K562 (cell line): ENCODE measurements around the gene PSORS1C1. TPM values are rescaled to one million over a fixed set of nuclear protein-coding genes. Genes with fewer than 3 reads are reported as not detected.
"Not testable (repeated sequence)": the region's sequence is repeated elsewhere in the genome, so short reads cannot be mapped to it uniquely, and the experiment has no call there.

Source experiments
- ATAC-seq: fragments of 200-7000 bp; cut with Tn5 transposase; 3 replicates; pipeline ENCODE4 v1.9.1; 2020; ENCODE audit warnings: moderate library complexity
- BruUV-seq: library from RNA; stranded (reverse); fragments of 400-500 nt; replicated peaks from 2 replicates; lab custom pipeline; 2021; lab: Mats Ljungman, UMichigan
- CTCF ChIA-PET: fragments of 300-600 bp; formaldehyde crosslinking; extraction: SDS; loops from one replicate; lab custom pipeline; 2021; ENCODE audit warnings: low intra/inter-chr PET ratio; lab: Yijun Ruan, JAX
- POLR2A ChIA-PET: fragments of 300-600, 350-650 bp; sonication (Branson Sonifier 250); formaldehyde crosslinking; extraction: SDS; loops from one replicate; lab custom pipeline; 2021; ENCODE audit warnings: antibody characterized with exemption, inconsistent platforms; lab: Yijun Ruan, JAX
- DNase-seq, 4 experiments: peaks; one replicate each; pipeline versions ENCODE4 v3.0.0 to v3.0.0-alpha.2; 2011 to 2018; ENCODE audit warnings: low spot score in 3 of 4, mixed read lengths in 3 of 4; ENCODE audit errors: extremely low read depth in 1 of 4
- FAIRE-seq: peaks from 2 replicates; lab custom pipeline; 2011; peaks lifted over from hg19 to GRCh38; lab: Jason Lieb, UNC
- H2AFZ ChIP-seq: 2 replicates; pipeline ENCODE4 v1.6.0; 2011; ENCODE audit warnings: low read depth, low read length, control low read depth, inconsistent platforms
- H3K27ac ChIP-seq: fragments of 200-600 bp; 3 replicates; pipeline ENCODE4 v1.8.0; 2011; ENCODE audit warnings: low read depth, mild to moderate bottlenecking, control low read depth, inconsistent platforms, low read length, moderate library complexity, mixed read lengths; ENCODE audit errors: extremely low read depth
- H3K27me3 ChIP-seq, 2 experiments: fragments of 300-600 bp in 1 of 2; 2 replicates in 1 of 2; 3 replicates in 1 of 2; pipeline versions ENCODE4 v1.6.0 to v1.8.0; 2011; ENCODE audit warnings: inconsistent platforms in 2 of 2, low read length in 2 of 2, mild to moderate bottlenecking in 1 of 2, mixed read lengths in 1 of 2, moderate library complexity in 1 of 2; ENCODE audit not compliant: control insufficient read depth in 2 of 2, insufficient read depth in 2 of 2
- H3K36me3 ChIP-seq: fragments of 300-600 bp; 3 replicates; pipeline ENCODE4 v1.8.0; 2011; ENCODE audit warnings: mild to moderate bottlenecking, low read length, inconsistent platforms; ENCODE audit not compliant: control insufficient read depth, insufficient read depth
- H3K4me1 ChIP-seq, 2 experiments: fragments of 200-600 bp in 1 of 2; replicated peaks in 1 of 2; 2 replicates in 1 of 2; 3 replicates in 1 of 2; pipeline versions ENCODE4 v1.5.1 to v1.8.0; 2011; ENCODE audit warnings: inconsistent platforms in 2 of 2, low read length in 2 of 2, mild to moderate bottlenecking in 1 of 2, mixed read lengths in 1 of 2, moderate library complexity in 1 of 2; ENCODE audit not compliant: control insufficient read depth in 2 of 2, insufficient read depth in 2 of 2
- H3K4me2 ChIP-seq: 2 replicates; pipeline ENCODE4 v1.6.1; 2011; ENCODE audit warnings: low read length, control low read depth, inconsistent platforms, mixed read lengths; ENCODE audit not compliant: insufficient read depth
- H3K4me3 ChIP-seq: fragments of 200-600 bp; sonication (generic), shearing (Covaris generic); 2 replicates; pipeline ENCODE4 v1.5.1; 2016; ENCODE audit warnings: control low read depth, inconsistent platforms
- H3K79me2 ChIP-seq: fragments of 200-600 bp; 3 replicates; pipeline ENCODE4 v1.8.0; 2011; ENCODE audit warnings: low read length, inconsistent platforms; ENCODE audit not compliant: control insufficient read depth, insufficient read depth
- H3K9ac ChIP-seq, 2 experiments: 2 replicates each; pipeline versions ENCODE4 v1.6.0 to v1.6.1; 2011; ENCODE audit warnings: low read depth in 2 of 2, low read length in 2 of 2, control low read depth in 1 of 2, inconsistent platforms in 1 of 2, mild to moderate bottlenecking in 1 of 2, mixed read lengths in 1 of 2; ENCODE audit not compliant: insufficient read depth in 1 of 2
- H3K9me1 ChIP-seq: one replicate; pipeline ENCODE4 v1.6.0; 2011; ENCODE audit warnings: inconsistent platforms, mild to moderate bottlenecking, low read length, moderate library complexity; ENCODE audit not compliant: control insufficient read depth, insufficient read depth
- H3K9me3 ChIP-seq: replicated peaks from 2 replicates; pipeline ENCODE4 v1.5.1; 2011; ENCODE audit warnings: low read depth, low read length, inconsistent platforms; ENCODE audit not compliant: control insufficient read depth, insufficient read depth
- H4K20me1 ChIP-seq: replicated peaks from 2 replicates; pipeline ENCODE4 v1.6.1; 2011; ENCODE audit warnings: low read length, inconsistent platforms, mixed read lengths; ENCODE audit not compliant: control insufficient read depth, insufficient read depth
- SMARCA4 ChIP-seq: fragments of 450-650 bp; IDR thresholded peaks from 2 replicates; pipeline ENCODE4 v1.6.1; 2016
- SMARCA5 ChIP-seq: fragments of 450-650 bp; IDR thresholded peaks from 2 replicates; pipeline ENCODE4 v1.6.1; 2016
- WGBS: fragments of 100-300 bp; shearing (Covaris generic); methylation state at CpG from one replicate; pipeline ENCODE4 v1.1.6; 2016; ENCODE audit warnings: low coverage, mixed read lengths; ENCODE audit not compliant: insufficient coverage; ENCODE audit errors: missing lambda C conversion rate; 5-methylcytosine and 5-hydroxymethylcytosine counted together
- in situ Hi-C: fragments of 300-500 bp; cut with MboI; formaldehyde crosslinking; loops from 4 replicates; pipeline ENCODE4 v1.15.0; 2018; ENCODE audit warnings: inconsistent platforms, mixed read lengths
- intact Hi-C: fragments of 100-400 bp; cut with micrococcal nuclease; formaldehyde crosslinking; loops from 2 replicates; pipeline ENCODE4 v1.14.2; 2022
- polyA plus RNA-seq, 8 experiments: library from polyadenylated mRNA; depleted of rRNA in 4 of 8; stranded (reverse) in 5 of 8; unstranded in 3 of 8; fragments of >200 nt; fragmentation: Nextera tagmentation in 2 of 8; fragmentation: Illumina TruSeq in 1 of 8; extraction: Ambion mirVana in 2 of 8; extraction: Trizol in 1 of 8; gene quantifications; 2 replicates each; pipeline versions ENCODE4 v1.2.1 to v1.2.3, GENCODE V29; 2011 to 2014; ENCODE audit warnings: inconsistent platforms in 1 of 8, missing spikeins in 1 of 8
- total RNA-seq, 7 experiments: library from RNA; depleted of rRNA in 6 of 7; stranded (reverse); fragments of >200 nt in 6 of 7; fragmentation: Illumina TruSeq in 2 of 7; extraction: Trizol in 2 of 7; gene quantifications; 2 replicates each; pipeline versions ENCODE4 v1.2.1 to v1.2.3, GENCODE V29; 2011 to 2021; ENCODE audit warnings: low replicate concordance in 1 of 7
- TF ChIP-seq, protein P1 (sequence below): fragments of 250-450 bp; sonication (Bioruptor Pico); IDR thresholded peaks from 2 replicates; pipeline ENCODE4 v1.8.0; 2022; ENCODE audit warnings: inconsistent platforms
- TF ChIP-seq, protein P2 (sequence below): sonication (generic); formaldehyde crosslinking; IDR thresholded peaks from 2 replicates; pipeline ENCODE4 v1.9.0; 2022; ENCODE audit warnings: mild to moderate bottlenecking, missing genetic modification reagents
- TF ChIP-seq, protein P3 (sequence below): fragments of 250-450 bp; sonication (Bioruptor Pico); IDR thresholded peaks from 2 replicates; pipeline ENCODE4 v1.4.0; 2020; ENCODE audit warnings: mild to moderate bottlenecking, moderate library complexity
- TF ChIP-seq, protein P4 (sequence below), 3 experiments: fragments of 200-800 bp in 1 of 3; sonication (Bioruptor generic) in 1 of 3; sonication (generic) in 1 of 3; formaldehyde crosslinking in 1 of 3; IDR thresholded peaks; 2 replicates each; pipeline versions ENCODE4 v1.6.1 to v1.8.0; 2016 to 2022; ENCODE audit warnings: mild to moderate bottlenecking in 2 of 3, missing compliant biosample characterization in 2 of 3, missing genetic modification characterization in 2 of 3, missing genetic modification reagents in 1 of 3

PSORS1C1 gene
- total and polyA plus RNA-seq, 9 of the 15 experiments (the other 6 are each of a cell fraction or from before 2014, with no cell fraction given) = 0.11 TPM; not detected in 8

DNA sequence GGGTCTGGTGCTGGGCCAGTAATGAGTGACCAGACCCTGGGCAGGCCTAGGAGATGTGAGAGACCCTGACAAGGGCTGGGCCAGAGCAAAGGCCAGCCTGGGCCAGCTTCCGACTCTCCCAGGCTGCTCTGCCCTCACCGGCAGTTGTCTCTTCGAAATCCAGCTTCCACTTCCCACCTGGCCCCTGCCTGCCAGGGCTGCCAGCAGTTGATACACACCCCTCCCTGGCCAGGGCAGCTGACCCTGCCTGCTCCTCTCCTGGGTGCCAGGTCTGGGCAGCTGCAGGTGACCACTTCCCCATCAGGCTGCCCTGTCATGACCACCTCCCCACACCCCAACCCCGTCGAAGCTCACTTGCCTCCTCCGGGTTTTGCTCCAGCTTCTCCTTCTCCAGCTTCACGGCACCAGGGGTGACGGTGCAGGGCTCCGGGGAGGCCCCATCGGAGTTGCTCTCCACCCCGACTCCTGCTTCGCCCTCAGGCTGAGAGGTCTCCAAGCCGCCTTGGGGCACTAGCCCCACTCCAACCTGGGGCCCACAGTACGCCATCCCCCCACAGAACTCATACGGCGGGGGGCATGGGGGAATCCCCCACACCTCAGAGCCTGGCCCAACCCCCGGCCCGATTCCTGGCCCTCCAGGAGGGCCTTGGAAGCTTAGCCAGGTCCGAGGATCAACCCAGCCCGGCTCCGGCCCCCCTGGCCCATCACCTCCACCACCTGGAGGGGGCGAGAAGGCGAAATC is 55.4 kb downstream of the PSORS1C1 start:
- H3K27ac ChIP-seq, H3K9me1 ChIP-seq, intact Hi-C loops, H3K27me3 ChIP-seq, H3K36me3 ChIP-seq, BruUV-seq, DNase-seq, H3K79me2 ChIP-seq, H3K4me3 ChIP-seq, FAIRE-seq, H4K20me1 ChIP-seq, H3K9me3 ChIP-seq, in situ Hi-C loops, CTCF ChIA-PET: not testable (repeated sequence)
- 0 out of 2 replicates have a peak, but pooled peaks have one; percentile 3 for TF ChIP-seq SMARCA4
- 71% methylated on average over 21 of the region's 23 CpGs for WGBS
- ATAC-seq = peak; percentile 36
- Histone ChIP-seq H3K4me1 (peaks cover 18 to 26% of the 10 kb centered on the region in 2 experiments), H2AFZ (peak overlapping the region; percentile 64), H3K9ac (peak overlapping the region in 1 of 2 experiments; percentile 82; a peak in 2 of 4 replicates), H3K4me2 (peak overlapping the region; percentile 33; the same call in 1 of the 2 replicates)
- POLR2A ChIA-PET = interaction anchor here (0.6 to 1.6 kb wide), 9 partner anchors 8 to 1630 kb away, joined by 3 to 7 read pairs (median 3); partner anchors contain the start of gene TCF19

DNA sequence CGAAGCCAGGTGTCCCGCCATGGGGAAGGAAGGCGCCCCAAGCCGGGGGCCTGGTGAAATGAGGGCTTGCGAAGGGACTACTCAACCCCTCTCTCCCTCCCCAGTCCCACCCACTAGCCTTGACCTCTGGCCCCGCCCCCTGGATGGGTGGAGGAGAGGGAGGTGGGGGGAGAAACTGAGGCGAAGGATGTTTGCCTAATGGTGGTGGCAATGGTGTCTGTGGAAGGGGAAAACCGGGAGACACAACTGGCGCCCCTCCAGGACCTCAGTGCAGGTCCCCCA is 55.9 kb downstream of the PSORS1C1 start, which contains the start of gene POU5F1:
Gene POU5F1 (minus strand): TSS at position 83 of the 282 bp plus-strand sequence. CDS start 62 bp downstream, at position 21.
- peaks cover 18 to 27% of the 10 kb centered on the region in 2 experiments for H3K4me1 ChIP-seq
- ChIA-PET POLR2A (interaction anchor here (1.0 kb wide), 1 partner anchor 24 kb away, joined by 4 read pairs; no protein-coding TSS in a partner anchor), CTCF (no interaction called here)
- in situ Hi-C loops (no loop called here), intact Hi-C loops (no loop called here)
- no peaks in the 10 kb centered on the region for H3K36me3 ChIP-seq
- H3K4me2 ChIP-seq = peak within 1 kb of the TSS; percentile 33; the same call in 1 of the 2 replicates
- H3K9ac ChIP-seq = peak within 1 kb of the TSS in 1 of 2 experiments; percentile 82; a peak in 2 of 4 replicates
- H3K27ac ChIP-seq = no peak within 1 kb of the TSS; the same call in 2 of the 3 replicates
- H3K4me3 ChIP-seq = no peak within 1 kb of the TSS
- H3K79me2 ChIP-seq = no peaks in the 10 kb centered on the region
- no peaks in the 10 kb centered on the region for H3K9me3 ChIP-seq
- no TSS peak for BruUV-seq
- no peaks in the 10 kb centered on the region for H4K20me1 ChIP-seq
- no peaks in the 10 kb centered on the region for H3K27me3 ChIP-seq
- peak within 1 kb of the TSS; percentile 64 for H2AFZ ChIP-seq
- H3K9me1 ChIP-seq = no peaks in the 10 kb centered on the region
- FAIRE-seq (no peak), DNase-seq (no peak), ATAC-seq (no peak)
- 38% methylated on average over 3 of the region's 9 CpGs for WGBS
- TF ChIP-seq, protein P1, sequence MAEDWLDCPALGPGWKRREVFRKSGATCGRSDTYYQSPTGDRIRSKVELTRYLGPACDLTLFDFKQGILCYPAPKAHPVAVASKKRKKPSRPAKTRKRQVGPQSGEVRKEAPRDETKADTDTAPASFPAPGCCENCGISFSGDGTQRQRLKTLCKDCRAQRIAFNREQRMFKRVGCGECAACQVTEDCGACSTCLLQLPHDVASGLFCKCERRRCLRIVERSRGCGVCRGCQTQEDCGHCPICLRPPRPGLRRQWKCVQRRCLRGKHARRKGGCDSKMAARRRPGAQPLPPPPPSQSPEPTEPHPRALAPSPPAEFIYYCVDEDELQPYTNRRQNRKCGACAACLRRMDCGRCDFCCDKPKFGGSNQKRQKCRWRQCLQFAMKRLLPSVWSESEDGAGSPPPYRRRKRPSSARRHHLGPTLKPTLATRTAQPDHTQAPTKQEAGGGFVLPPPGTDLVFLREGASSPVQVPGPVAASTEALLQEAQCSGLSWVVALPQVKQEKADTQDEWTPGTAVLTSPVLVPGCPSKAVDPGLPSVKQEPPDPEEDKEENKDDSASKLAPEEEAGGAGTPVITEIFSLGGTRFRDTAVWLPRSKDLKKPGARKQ (CRISPR knock-in tag) = no peak
- TF ChIP-seq, protein P2, sequence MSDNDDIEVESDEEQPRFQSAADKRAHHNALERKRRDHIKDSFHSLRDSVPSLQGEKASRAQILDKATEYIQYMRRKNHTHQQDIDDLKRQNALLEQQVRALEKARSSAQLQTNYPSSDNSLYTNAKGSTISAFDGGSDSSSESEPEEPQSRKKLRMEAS (CRISPR knock-in tag) = no peak
- TF ChIP-seq, protein P3, sequence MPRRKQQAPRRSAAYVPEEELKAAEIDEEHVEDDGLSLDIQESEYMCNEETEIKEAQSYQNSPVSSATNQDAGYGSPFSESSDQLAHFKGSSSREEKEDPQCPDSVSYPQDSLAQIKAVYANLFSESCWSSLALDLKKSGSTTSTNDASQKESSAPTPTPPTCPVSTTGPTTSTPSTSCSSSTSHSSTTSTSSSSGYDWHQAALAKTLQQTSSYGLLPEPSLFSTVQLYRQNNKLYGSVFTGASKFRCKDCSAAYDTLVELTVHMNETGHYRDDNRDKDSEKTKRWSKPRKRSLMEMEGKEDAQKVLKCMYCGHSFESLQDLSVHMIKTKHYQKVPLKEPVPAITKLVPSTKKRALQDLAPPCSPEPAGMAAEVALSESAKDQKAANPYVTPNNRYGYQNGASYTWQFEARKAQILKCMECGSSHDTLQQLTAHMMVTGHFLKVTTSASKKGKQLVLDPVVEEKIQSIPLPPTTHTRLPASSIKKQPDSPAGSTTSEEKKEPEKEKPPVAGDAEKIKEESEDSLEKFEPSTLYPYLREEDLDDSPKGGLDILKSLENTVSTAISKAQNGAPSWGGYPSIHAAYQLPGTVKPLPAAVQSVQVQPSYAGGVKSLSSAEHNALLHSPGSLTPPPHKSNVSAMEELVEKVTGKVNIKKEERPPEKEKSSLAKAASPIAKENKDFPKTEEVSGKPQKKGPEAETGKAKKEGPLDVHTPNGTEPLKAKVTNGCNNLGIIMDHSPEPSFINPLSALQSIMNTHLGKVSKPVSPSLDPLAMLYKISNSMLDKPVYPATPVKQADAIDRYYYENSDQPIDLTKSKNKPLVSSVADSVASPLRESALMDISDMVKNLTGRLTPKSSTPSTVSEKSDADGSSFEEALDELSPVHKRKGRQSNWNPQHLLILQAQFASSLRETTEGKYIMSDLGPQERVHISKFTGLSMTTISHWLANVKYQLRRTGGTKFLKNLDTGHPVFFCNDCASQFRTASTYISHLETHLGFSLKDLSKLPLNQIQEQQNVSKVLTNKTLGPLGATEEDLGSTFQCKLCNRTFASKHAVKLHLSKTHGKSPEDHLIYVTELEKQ = no peak
- no peak for TF ChIP-seq SMARCA5
- TF ChIP-seq, protein P4, sequence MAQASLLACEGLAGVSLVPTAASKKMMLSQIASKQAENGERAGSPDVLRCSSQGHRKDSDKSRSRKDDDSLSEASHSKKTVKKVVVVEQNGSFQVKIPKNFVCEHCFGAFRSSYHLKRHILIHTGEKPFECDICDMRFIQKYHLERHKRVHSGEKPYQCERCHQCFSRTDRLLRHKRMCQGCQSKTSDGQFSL (CRISPR knock-in tag; IDR thresholded peaks at IDR 0.05) = no peak
- TF ChIP-seq, protein P4 (tag; IDR thresholded peaks at IDR 0.05) = no peak
